Calu3 (cell line): ENCODE measurements around the gene LRRC30. TPM values are rescaled to one million over a fixed set of nuclear protein-coding genes. Genes with fewer than 3 reads are reported as not detected.

Experiments
- BruUV-seq: library from RNA; stranded (reverse); fragments of 400-500 nt; replicated peaks from 2 replicates; lab custom pipeline; 2021; lab: Mats Ljungman, UMichigan
- CTCF ChIA-PET: fragments of 300-600 bp; sonication (Branson Sonifier 250); formaldehyde crosslinking; loops from one replicate; lab custom pipeline; 2022; ENCODE audit warnings: antibody characterized with exemption; lab: Charles Lee
- DNase-seq: peaks from one replicate; pipeline ENCODE4 v3.0.0; 2022
- H3K27ac Mint-ChIP-seq: one replicate; pipeline ENCODE4 v1.8.0; 2022; ENCODE audit warnings: mixed read lengths; ENCODE audit not compliant: unreplicated experiment
- H3K27me3 Mint-ChIP-seq: one replicate; pipeline ENCODE4 v1.8.0; 2022; ENCODE audit warnings: mixed read lengths; ENCODE audit not compliant: unreplicated experiment
- H3K36me3 Mint-ChIP-seq: one replicate; pipeline ENCODE4 v1.8.0; 2022; ENCODE audit warnings: mild to moderate bottlenecking, moderate library complexity, mixed read lengths; ENCODE audit not compliant: insufficient read depth, unreplicated experiment
- H3K4me1 Mint-ChIP-seq: one replicate; pipeline ENCODE4 v1.8.0; 2022; ENCODE audit warnings: mild to moderate bottlenecking, low read depth, mixed read lengths; ENCODE audit not compliant: unreplicated experiment
- H3K4me3 Mint-ChIP-seq: one replicate; pipeline ENCODE4 v1.8.0; 2022; ENCODE audit warnings: mild to moderate bottlenecking, low read depth, moderate library complexity, mixed read lengths; ENCODE audit not compliant: unreplicated experiment
- H3K9me3 Mint-ChIP-seq: one replicate; pipeline ENCODE4 v1.8.0; 2022; ENCODE audit warnings: low read depth, mixed read lengths; ENCODE audit not compliant: unreplicated experiment
- intact Hi-C: fragments of 100-400 bp; cut with micrococcal nuclease; formaldehyde crosslinking; loops from one replicate; pipeline ENCODE4 v1.10.0; 2022; ENCODE audit not compliant: unreplicated experiment
- total RNA-seq: library from RNA; stranded (reverse); gene quantifications from 2 replicates; pipeline ENCODE4 v1.2.3, GENCODE V29; 2022
- TF ChIP-seq, protein P1 (sequence below): fragments of 200-600 bp; IDR thresholded peaks from one replicate; pipeline ENCODE4 v1.8.0; 2022; ENCODE audit warnings: antibody characterized with exemption; ENCODE audit not compliant: unreplicated experiment

LRRC30 gene
- total RNA-seq, 1 experiment from 2014 or later = not detected

- intact Hi-C loops = no loop called here
- DNase-seq = no peak
- no peaks in the 10 kb centered on the region for H3K36me3 Mint-ChIP-seq
- H3K4me3 Mint-ChIP-seq = no peak overlapping the region
- CTCF ChIA-PET = no interaction called here
- peaks cover 82% of the 10 kb centered on the region for H3K27me3 Mint-ChIP-seq
- TF ChIP-seq, protein P1, sequence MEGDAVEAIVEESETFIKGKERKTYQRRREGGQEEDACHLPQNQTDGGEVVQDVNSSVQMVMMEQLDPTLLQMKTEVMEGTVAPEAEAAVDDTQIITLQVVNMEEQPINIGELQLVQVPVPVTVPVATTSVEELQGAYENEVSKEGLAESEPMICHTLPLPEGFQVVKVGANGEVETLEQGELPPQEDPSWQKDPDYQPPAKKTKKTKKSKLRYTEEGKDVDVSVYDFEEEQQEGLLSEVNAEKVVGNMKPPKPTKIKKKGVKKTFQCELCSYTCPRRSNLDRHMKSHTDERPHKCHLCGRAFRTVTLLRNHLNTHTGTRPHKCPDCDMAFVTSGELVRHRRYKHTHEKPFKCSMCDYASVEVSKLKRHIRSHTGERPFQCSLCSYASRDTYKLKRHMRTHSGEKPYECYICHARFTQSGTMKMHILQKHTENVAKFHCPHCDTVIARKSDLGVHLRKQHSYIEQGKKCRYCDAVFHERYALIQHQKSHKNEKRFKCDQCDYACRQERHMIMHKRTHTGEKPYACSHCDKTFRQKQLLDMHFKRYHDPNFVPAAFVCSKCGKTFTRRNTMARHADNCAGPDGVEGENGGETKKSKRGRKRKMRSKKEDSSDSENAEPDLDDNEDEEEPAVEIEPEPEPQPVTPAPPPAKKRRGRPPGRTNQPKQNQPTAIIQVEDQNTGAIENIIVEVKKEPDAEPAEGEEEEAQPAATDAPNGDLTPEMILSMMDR = no peak
- H3K9me3 Mint-ChIP-seq = no peaks in the 10 kb centered on the region
- H3K4me1 Mint-ChIP-seq = no peaks in the 10 kb centered on the region
- BruUV-seq = no TSS peak
- H3K27ac Mint-ChIP-seq = no peak overlapping the region
Observed at GRCh38 chr18:7233134-7233810, 2.4 kb downstream of the LRRC30 start.

DNA sequence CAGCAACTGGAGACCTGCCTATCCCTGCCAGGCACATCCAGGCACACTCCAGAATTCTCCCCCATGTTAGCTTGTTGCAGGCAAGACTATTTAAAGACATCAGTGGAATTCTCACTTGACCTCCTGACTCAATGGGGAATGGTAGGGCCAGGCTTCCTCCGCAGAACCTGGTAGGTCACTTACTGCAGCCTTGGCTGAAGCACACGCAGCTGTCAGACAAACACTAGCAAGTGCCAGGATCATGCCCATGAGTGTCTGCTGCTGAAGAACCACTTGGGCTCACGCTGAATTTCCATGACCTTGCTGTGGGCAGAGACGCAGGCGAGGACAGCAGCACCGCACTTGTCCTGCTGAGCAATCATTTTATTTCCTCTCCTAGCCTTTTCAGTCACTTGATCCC lies 3.2 kb downstream of the LRRC30 start:
- no peaks in the 10 kb centered on the region for H3K36me3 Mint-ChIP-seq
- H3K9me3 Mint-ChIP-seq = no peaks in the 10 kb centered on the region
- TF ChIP-seq, protein P1 = no peak
- BruUV-seq = no TSS peak
- H3K27me3 Mint-ChIP-seq = peaks cover 79% of the 10 kb centered on the region
- no peak for DNase-seq
- no peak overlapping the region for H3K27ac Mint-ChIP-seq
- H3K4me1 Mint-ChIP-seq = no peaks in the 10 kb centered on the region
- intact Hi-C loops = no loop called here
- H3K4me3 Mint-ChIP-seq = no peak overlapping the region
- CTCF ChIA-PET = interaction anchor here (0.5 kb wide), 1 partner anchor 14 kb away, joined by 4 read pairs; no protein-coding TSS in a partner anchor

- CTCF ChIA-PET = no interaction called here
Observed at GRCh38 chr18:7234956-7235355, 4.1 kb downstream of the LRRC30 start.

DNA sequence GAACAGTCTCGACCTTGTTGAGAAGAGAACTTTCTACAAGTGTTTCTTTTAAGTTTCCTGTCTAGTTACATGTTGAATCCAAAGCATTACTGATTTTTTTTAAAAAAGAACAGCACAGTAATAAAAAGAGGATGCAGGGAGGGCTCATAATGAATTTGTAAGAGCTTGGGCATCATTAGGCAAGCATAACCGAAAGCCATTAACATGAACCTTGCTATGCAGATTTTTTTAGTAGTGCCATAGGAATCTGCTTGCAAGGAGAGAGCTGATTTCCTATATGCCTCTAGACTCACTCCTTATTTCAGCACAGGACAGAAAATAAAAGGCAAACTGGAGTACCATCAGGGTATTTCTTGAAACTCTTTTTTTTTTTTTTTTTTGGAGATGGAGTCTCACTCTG lies 5.2 kb downstream of the LRRC30 start:
- Mint-ChIP-seq H3K27me3 (peaks cover 70% of the 10 kb centered on the region), H3K4me3 (no peak overlapping the region)
- intact Hi-C loops = no loop called here

More at GRCh38 chr18:7234956-7235355, 4.1 kb downstream of the LRRC30 start:
- H3K4me3 Mint-ChIP-seq = no peak overlapping the region
- no TSS peak for BruUV-seq
- no peak for DNase-seq
- TF ChIP-seq, protein P1 = no peak
- H3K36me3 Mint-ChIP-seq = no peaks in the 10 kb centered on the region
- no peaks in the 10 kb centered on the region for H3K4me1 Mint-ChIP-seq
- intact Hi-C loops = no loop called here
- peaks cover 71% of the 10 kb centered on the region for H3K27me3 Mint-ChIP-seq
- no peaks in the 10 kb centered on the region for H3K9me3 Mint-ChIP-seq
- no peak overlapping the region for H3K27ac Mint-ChIP-seq

More for the DNA sequence above, 5.2 kb downstream of the LRRC30 start:
- no peaks in the 10 kb centered on the region for H3K9me3 Mint-ChIP-seq
- no peak for DNase-seq
- H3K4me1 Mint-ChIP-seq = no peaks in the 10 kb centered on the region
- H3K27ac Mint-ChIP-seq = no peak overlapping the region
- TF ChIP-seq, protein P1 = no peak
- BruUV-seq = no TSS peak
- CTCF ChIA-PET = no interaction called here
- no peaks in the 10 kb centered on the region for H3K36me3 Mint-ChIP-seq
